TTC549 (cell line): ENCODE results near the gene SPAG5.
"Not testable (repeated sequence)": the region's sequence is repeated elsewhere in the genome, so short reads cannot be mapped to it uniquely, and the experiment has no call there.

Experiments used
- FAIRE-seq: peaks from 2 replicates; lab custom pipeline; 2012; peaks lifted over from hg19 to GRCh38; lab: Jason Lieb, UNC

SPAG5 gene

DNA sequence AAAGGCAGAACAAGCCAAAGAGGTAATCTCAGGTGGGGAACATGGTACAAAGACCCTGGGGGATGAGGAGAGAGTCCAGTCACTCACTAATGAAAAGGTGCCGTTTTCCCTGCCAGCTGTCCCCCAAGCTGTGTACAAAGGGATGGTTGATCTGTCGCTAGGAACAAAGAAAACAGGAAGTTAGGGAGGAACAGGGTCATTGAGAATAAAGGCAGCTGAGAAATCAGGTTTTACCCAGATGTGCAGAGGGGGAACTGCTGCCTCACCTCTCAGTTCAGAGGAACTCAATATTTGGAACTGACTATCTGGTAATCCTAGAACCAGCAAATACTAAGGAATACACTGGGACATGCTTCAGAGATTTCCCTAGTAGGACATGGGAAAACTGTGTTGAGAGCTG is 13.7 kb upstream of the SPAG5 start:
- FAIRE-seq: no peak

DNA sequence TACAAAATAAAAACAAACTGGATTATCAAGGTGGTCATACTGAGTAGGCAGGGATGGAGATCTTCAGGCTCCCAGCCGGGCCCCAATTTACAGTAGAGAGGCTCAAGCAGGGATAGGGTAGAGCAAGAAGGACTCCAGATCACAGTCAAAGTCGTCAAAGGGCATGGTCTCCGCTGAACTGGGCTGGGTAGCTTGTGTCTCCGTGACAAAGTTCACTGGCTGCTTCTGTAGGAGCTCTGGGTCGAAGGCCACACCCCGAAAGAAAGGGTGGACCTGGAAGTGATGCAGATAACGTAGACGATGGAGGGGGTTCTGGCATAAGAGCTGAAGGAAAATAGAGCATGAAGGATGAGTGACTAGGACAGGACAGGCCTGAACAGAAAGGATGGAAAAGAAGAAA is 11.6 kb upstream of the SPAG5 start:
- no peak for FAIRE-seq

DNA sequence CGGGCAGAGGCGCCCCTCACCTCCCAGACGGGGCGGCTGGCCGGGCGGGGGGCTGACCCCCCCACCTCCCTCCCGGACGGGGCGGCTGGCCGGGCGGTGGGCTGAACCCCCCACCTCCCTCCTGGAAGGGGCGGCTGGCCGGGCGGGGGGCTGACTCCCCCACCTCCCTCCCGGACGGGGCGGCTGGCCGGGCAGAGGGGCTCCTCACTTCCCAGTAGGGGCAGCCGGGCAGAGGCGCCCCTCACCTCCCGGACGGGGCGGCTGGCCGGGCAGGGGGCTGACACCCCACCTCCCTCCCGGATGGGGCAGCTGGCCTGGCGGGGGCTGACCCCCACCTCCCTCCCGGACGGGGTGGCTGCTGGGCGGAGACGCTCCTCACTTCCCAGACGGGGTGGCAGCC is 5.2 kb upstream of the SPAG5 start:
- not testable (repeated sequence) for FAIRE-seq

DNA sequence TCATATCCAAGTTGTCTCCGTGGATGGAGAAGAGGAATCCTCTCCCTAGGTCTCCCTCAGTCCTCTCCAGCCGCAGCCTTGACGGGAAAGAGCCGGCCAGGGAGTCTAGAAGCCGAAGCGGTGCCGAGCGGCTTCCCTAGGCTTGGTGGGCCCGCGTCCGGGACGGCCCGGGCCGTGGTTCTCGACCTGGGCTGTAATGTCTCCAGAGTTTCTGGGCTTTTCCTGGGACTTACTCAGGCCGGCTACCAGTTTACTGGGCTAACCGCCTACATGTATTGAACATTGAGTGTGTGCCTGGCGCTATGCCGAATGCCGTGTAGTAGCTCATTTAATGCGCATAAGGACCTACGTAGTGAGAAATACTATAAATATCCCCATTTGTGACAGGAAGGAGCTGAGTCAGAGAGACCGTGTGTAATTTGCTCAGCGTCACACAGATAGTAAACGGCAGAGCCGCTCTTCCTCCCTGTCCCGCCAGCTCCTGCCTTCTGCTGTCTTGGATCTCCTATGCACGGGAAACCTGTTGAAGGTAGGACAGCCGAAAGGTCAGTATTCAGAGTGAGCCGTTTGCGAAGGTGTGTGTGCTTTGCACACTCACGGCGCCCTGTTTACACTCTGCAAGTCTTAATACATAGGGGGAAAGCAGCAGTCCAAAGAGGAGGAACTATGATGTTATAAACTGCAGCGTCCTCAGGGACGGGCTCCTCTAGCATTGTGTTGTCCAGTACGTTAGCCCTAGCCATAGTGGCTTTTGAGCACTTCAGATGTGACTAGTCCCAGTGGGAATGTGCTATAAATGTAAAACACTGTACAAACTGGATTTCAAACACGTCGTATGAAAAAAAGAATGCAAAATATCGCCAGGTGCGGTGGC is 723 bp upstream of the SPAG5 start:
- FAIRE-seq: no peak

DNA sequence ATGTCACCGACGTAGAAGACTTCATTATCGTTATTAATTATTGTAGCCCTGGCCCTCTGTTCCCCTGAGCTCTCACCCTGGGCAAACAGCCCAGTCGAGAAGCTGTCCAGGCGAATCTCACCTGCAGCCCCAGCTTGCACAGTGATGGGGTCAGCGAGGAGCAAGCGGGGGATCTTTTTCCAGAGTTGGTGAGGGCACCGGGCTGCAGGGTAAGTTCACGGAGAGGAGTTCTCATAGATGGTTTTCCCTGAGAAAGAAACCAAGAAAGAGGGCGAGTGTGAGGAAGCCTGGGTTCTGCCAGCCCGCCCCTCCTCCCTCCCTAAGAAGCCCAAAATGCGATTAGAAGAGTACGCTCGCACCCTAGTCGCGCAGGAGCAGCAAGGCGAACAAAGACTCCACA is 436 bp downstream of the SPAG5 start:
- no peak for FAIRE-seq

DNA sequence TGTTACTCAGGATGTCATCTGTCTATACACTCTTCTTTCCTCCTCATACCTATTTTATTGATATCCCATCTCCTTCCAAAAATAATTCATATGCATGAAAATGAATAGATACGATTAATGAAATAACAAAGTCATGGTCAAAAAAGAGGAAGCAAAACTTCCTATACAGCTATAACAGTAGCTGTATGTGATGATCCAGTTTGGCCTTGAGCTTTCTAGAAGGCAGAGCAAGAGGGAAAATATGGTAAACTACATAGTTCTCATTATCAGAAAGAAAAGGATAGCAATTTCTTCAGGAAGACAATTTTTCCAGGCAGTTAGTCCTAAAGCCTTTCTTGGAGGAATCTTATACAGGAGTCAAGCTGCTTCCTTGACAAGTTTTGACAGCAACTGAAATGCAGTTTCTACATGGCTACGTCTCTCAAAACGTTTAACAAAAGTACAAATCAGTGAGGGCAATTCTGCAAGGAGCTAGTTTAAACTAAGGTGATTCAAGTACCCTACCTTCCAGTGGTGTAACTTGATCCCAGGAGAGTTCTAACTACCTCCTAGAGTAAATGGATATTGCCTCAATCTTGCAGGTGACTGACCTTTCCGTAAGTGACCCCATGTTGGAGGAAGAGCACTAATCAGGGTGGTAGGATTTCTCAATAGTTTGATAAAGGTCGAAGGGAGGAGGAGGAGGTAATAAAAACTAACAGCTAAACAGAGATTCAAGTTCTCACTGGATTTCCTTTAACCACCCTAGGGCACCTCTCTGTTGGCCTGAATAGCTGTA is 1.0 kb downstream of the SPAG5 start:
- no peak for FAIRE-seq

DNA sequence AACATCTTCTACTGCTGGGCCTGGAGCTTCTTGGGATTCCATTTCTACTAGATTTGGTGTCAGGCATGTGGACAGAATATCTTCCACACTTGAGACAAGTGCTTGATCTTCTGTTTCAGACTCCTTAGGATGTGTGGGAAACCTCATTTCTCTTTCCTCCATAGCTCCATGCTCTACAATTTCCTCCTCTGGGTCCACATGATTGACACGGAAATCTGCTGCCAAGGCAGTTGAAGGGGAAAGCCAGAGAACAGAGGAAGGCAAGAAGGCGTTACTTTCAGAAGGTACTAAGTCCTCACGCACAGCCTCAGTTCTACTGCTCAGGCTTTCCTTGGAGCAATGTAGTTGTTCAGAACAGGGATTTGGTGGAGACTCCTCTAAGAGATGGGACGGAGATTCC is 6.6 kb downstream of the SPAG5 start:
- FAIRE-seq: no peak

DNA sequence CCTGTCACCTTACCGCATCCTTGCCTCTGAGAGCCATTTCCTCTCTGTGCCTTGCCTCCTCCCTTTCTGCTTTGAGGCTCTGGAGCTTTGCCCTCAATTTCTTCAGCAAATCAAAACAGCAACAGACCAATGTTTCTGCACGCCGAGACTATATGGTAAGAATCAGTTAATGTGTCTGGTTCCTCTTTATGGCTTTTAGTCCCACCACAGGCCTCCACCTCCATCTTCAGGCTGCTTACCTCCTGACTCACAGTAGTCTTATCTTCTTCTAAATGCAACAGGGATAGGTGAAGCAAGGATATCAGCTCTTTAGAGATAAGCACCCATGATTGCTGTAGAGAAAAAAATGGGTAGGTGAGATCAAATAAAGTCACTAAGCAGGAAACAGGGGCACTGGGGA is 13.0 kb downstream of the SPAG5 start:
- no peak for FAIRE-seq

DNA sequence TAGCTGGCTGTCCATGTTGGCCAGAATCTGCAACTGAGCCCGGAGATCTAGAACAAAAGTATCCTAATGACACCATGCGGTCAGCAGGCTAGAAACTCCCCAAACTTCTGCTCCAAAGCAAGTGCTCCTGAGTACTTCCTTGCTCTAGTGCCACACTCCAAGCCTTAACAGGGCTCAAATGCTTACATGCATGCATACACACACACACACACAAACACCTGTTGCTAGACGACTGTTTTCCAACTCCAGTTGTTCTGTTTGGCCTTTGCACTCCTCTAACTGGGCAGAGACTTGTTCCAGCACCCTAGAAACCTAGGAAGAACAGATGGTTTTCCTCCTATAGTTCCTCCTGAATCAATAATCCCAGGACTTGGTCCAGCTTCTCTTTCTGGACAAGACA is 14.4 kb downstream of the SPAG5 start:
- no peak for FAIRE-seq

DNA sequence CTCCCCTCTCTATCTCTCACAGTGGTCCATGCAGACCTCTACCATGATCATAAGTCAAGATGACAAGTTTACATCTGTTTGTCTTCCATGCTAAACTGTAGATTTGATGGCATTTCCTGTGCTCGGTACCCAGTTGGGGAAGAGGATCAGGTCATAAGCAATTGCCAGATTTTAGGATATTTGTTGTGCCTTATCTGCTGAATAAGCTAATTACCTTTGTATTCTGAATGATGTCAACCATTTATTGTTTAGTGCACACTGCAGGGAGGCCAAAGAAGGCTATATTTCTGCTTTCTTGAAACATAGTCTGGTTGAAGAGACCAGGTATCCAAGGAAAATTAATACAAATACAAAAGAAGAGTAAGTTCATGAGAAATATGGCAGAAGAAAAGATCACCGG is 16.3 kb downstream of the SPAG5 start:
- no peak for FAIRE-seq

DNA sequence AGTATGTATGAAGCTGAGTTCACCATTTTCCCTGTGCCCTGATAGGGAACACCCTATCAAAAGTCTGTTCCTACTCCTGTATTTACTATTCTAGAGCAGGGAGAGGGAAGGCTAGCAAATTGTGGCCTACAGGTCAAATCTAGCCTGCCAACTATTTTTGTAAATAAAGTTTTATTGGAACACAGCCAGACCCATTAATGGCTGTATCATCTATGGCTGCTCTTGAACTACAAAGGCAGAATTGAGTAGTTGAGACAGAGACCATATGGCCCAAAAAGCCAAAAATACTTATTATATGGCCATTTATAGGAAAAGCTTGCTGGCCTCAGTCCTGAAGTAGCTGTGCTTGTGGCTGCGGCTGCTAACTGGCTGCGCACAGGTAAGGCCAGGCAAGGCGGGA is 17.9 kb downstream of the SPAG5 start:
- no peak for FAIRE-seq

DNA sequence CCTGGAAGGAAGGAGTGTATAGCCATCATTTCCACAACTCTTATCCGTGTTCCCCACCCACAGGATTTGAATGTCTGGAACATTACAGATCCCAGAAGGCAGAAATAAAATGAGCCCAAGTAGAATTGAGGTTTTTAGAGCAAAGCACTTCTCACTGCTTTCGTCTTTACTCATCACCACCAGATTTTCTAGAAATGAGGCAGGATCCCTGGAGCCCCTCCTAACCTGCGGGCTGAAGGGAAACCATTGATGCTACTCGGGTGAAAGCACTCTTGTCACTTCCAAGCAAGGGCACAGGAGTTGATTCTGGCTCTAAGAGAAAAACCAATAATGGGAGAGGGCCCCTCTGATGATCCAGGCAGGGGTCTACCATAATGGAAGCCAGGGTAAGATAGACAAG is 19.3 kb downstream of the SPAG5 start:
- no peak for FAIRE-seq

DNA sequence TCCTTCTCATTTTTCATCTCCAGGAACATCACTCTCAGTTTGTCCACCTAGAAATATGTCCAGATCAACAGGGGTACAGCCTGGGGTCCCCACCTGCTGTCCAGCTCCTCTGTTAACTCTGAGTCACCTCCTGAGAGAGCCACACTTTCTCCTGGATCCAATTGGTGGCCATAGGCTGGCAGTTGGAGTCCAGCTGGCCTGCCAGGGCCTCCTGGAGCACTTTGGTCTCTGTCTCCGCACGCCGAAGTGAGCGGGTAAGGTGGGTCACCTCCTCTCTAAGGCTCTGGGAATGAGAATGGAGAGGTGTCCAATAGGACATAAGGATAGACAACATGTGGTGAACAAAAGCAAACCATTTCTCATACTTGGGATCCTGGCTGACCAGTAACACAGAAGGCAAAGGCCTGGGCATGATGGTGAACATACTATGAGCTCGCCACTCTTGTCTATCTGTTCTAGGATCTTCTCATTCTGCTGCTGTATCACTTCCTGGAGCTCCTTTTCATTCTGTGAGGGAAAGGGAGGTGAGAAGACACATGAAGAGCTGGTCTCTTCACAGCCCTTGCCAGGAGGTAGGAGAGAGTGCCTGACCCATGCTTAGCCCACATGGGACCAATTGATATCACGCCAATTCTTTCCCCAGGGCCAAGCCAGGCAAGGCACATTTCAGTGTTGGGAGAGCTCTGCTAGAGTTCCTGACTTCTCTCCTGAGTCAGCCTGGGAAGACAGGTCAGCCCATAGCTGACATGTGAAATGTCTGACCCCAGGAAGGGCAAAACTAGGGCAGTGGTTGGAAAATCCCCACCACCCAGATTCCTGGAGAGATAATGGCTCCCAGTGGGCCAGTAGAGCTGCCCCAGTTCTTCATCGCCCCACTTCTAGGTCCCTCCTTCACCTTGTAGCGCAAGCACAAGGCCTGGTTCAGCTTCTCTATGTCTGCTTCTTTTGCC is 20.3 kb downstream of the SPAG5 start:
- no peak for FAIRE-seq

DNA sequence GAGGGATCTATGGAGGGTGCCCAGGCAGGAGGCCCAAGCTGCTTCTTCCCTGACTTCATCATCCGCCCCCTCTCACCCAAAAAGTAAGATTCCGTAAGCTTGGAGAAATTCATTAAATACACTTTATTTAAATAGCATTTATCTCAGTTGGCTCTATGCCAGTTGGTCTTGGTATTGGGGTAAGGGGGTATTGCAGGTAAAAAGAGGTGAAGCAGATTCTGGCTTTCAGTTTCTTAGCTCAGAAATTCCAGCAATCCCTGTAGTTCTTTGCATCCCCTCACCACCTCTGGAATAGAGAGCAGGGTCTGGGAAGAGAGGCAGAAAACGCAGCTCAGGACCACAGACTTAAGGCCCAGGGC is 21.4 kb downstream of the SPAG5 start:
- FAIRE-seq: no peak

DNA sequence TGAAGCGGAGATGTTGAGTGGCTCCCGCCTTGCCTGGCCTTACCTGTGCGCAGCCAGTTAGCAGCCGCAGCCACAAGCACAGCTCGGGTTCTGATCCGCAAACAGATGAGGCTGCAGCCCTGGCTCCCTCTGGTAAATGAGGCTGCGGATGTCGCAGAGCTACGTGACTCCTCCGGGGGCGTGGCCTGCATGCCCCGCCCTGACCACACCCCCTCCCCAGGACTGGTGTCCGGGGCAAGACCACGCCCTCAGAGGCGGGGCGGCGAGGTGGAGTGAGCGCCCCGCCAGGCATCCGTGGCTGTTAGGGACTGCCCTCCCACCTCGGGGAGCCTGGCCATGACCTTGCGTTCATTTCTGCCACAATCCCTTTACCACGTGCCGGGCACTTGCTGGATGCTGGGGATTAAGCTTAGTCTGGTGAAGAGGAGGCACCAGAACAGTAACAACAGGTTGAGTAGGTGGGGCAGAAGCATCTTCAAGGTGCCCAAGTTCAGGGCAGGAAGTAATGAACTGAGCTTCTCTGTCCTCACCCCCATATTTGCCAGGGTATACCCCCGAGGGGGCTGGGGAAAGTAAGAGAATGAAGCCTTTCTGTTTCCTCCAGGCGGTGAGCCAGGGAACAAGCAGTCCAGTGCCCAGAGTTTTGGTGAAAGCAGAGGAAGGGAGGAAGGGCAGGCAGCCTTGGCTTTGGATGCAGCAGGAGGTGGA is 21.9 kb downstream of the SPAG5 start, which contains the start of gene ALDOC:
TSS of gene ALDOC (minus strand) at position 138 of the 708 bp plus-strand sequence. CDS start 1,363 bp downstream, outside the sequence.
- no peak for FAIRE-seq

DNA sequence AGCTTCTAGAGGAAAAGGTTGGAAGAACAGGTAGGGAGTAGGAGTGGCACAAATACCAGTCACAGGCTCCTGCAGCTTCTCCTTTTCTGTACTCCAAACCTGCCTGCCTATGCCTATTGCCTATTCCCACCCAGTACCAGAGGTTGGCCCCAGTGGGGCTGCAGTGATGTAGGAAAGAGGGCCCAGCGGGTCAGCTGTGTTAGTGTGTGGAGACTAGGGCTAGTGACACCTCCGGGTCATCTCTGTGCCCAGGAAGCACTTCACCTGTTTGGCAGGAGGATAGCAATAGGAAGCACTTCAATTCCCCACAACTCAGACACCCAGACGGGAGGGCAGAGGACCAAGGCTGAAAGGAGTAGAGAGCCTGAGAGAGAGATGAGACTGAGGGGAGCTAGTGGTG is 22.8 kb downstream of the SPAG5 start:
- not testable (repeated sequence) for FAIRE-seq

DNA sequence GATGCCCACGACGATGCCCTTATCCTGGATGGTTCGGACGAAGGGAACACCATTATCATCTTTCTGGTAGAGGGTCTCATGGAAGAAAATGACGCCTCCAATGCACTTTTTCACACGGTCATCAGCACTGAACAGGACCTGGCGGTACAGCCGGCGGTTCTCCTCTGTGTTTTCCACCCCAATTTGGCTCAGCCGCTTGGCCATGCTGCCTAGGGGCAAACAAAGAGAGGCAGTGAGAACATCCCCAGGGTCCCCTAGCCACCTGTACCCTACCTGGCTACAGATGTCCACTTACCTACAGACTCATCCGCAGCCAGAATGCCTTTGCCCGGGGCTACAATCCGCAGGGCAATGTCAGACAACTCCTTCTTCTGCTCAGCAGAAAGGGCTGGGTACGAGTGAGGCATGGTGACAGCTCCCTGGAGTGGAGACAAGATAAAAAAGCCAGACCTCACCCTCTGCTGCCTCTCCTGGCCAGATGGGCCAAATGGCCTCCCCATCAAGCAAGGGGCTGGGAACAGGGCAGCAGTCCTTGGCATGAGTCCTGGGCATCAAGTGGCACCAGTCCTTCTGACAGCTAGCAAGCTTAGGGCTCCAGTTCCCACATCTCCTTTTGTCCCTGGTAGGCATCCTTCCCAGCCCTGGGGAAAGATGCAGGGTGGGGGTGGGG is 23.6 kb downstream of the SPAG5 start:
- no peak for FAIRE-seq

DNA sequence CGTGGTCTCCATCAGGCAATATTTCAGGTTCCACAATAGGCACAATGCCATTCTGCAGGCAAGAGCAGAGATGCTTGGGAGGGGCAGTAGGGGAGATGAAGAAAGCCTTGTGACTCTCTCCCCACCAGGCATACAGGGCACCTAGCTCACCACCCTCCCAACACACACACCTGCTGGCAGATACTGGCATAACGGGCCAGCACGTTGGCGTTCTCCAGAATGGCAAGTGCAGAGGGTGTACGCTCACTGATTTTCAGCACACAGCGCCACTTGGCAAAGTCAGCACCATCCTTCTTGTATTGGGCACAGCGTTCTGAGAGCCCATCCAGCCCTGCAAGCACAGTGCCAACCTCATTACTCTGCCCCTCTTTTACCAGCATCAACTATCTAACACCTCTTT is 24.3 kb downstream of the SPAG5 start:
- FAIRE-seq: no peak

DNA sequence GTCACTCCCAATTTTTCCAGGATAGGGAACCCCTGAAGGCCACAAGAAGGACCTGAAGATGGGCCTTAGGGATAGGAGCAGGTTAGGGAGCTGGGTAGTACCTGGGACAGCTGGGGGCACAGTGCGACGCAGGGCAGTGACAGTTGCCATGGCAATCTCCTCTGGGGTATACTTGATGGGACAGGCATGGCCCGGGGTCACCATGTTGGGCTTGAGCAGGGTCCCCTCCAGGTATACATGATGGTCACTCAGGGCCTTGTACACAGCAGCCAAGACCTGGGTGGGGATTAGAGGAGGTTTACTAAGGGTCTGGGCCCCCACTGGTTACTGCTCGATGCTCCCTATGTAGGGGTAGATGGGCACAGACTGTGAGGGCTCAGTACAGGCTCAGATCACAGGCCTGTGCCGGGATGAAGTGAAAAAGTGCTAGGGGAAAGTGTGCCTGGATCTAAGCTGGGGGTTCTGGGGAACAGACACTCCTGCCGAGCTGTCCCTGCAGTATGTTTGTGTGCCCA is 24.8 kb downstream of the SPAG5 start:
- no peak for FAIRE-seq

DNA sequence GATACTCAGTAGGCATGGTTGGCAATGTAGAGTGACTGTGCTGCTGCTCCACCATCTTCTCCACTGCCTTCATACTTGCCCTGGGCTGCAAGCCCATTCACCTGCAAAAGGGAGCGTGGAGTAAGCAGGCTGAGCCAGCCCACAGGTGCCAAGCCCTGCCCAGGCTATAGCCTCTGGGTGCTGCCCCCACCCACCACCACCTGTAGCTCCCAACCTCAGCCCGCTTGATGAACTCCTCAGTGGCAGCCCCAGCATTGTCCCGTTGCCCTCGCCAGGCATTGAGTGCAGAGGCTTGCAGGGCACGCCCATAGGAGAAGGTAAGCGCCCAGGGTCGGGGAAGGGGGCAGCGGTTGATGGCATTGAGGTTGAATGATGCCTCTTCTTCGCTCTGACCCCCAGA is 25.3 kb downstream of the SPAG5 start:
- no peak for FAIRE-seq

DNA sequence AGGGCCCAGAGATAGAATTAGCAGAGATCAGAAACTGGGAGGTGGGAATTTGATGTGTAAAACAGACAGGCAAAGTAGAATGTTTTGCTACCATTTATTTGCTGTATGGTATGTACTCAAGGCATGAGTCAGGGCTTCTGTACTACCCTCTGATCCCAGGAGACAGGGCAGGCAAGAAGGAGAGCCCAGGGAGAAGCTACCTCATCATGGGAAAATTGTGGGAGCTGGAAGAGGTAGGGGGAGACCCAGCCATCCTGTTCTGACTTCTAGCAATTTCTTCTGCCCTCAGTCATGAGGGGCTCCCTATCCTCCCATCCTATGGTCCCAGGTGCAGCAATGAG is 25.8 kb downstream of the SPAG5 start:
- FAIRE-seq: no peak
